Uterus (tissue), 4 donors: Measurements from ENCODE around the gene RHOT1. TPM values are rescaled to one million over a fixed set of nuclear protein-coding genes. Genes with fewer than 3 reads are reported as not detected.
A peak's percentile ranks its signal among the peaks of the same experiment; 100 is the strongest.

ENCODE experiments used
- DNase-seq, 2 donors: peaks; one replicate each; pipeline ENCODE4 v3.0.0-alpha.2; 2019 to 2020
- H3K27ac ChIP-seq, 2 donors: fragments of 200-600 bp; sonication (generic); 1 replicate in 1 of 2; 2 replicates in 1 of 2; pipeline ENCODE4 v1.5.1; 2016 to 2018
- H3K27me3 ChIP-seq, 2 donors: fragments of 200-600 bp; sonication (generic); one replicate each; pipeline ENCODE4 v1.5.1; 2018 to 2019; ENCODE audit warnings: control low read depth in 1 of 2
- H3K36me3 ChIP-seq, 2 donors: fragments of 200-600 bp; sonication (generic); one replicate each; pipeline ENCODE4 v1.5.1; 2019; ENCODE audit warnings: control low read depth in 1 of 2
- H3K4me1 ChIP-seq, 2 donors: fragments of 200-600 bp; sonication (generic); one replicate each; pipeline ENCODE4 v1.5.1; 2018 to 2019; ENCODE audit warnings: control low read depth in 1 of 2
- H3K4me3 ChIP-seq, 2 donors: fragments of 200-600 bp; sonication (generic); 1 replicate in 1 of 2; 2 replicates in 1 of 2; pipeline ENCODE4 v1.5.1; 2018 to 2019; ENCODE audit warnings: mild to moderate bottlenecking in 1 of 2
- H3K9me3 ChIP-seq, 2 donors: fragments of 200-600 bp; sonication (generic); one replicate each; pipeline ENCODE4 v1.5.1; 2019; ENCODE audit warnings: control low read depth in 1 of 2
- POLR2A ChIP-seq, 2 donors: fragments of 450-650 bp; IDR thresholded peaks; one replicate each; pipeline ENCODE4 v1.6.1; 2016; ENCODE audit warnings: antibody characterized with exemption in 2 of 2, mild to moderate bottlenecking in 1 of 2, moderate library complexity in 1 of 2
- intact Hi-C: fragments of 100-400 bp; cut with DNase I; formaldehyde crosslinking; loops from one replicate; pipeline ENCODE4 v1.15.1; 2023; ENCODE audit warnings: low total_unique reads
- total RNA-seq, 4 donors: library from RNA; depleted of rRNA in 3 of 4; stranded (reverse); fragments of >200 nt in 3 of 4; gene quantifications; one replicate each; pipeline versions ENCODE4 v1.1.0 to v1.2.4, GENCODE V29; 2014 to 2023
- TF ChIP-seq, protein P1 (sequence below), 4 experiments: fragments of 200-600 bp in 2 of 4; fragments of 450-650 bp in 2 of 4; sonication (generic) in 2 of 4; IDR thresholded peaks; one replicate each; pipeline ENCODE4 v1.5.1; 2016 to 2019; ENCODE audit warnings: antibody characterized with exemption in 4 of 4, mild to moderate bottlenecking in 2 of 4, moderate library complexity in 1 of 4
- donor health status: DM: yes; HTN: yes; CAD: no.

RHOT1 gene
- total RNA-seq, 4 donors from 2014 or later: 15.6 to 86.2 (median 53.8) TPM

DNA sequence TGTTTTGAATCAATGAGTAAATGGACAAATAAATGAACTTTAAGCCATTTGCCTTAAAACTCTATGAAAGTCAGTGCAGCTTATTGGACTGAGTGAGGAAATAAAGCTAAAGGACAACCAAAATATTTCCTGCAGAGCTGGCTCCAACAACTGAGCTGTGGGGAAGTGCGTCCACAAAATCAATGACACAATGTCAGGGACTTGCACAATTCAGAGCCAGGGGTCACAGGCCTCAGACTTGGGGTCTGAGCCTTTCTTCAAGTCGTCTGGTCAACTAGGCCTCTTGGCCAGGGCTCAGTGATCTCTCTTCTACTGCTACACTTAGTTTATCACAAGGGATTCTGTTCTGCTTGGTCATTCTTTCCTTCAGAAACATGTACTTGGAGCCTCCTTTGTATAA lies 97.2 kb downstream of the RHOT1 start:
- intact Hi-C loops: no loop called here
- TF ChIP-seq, protein P1, sequence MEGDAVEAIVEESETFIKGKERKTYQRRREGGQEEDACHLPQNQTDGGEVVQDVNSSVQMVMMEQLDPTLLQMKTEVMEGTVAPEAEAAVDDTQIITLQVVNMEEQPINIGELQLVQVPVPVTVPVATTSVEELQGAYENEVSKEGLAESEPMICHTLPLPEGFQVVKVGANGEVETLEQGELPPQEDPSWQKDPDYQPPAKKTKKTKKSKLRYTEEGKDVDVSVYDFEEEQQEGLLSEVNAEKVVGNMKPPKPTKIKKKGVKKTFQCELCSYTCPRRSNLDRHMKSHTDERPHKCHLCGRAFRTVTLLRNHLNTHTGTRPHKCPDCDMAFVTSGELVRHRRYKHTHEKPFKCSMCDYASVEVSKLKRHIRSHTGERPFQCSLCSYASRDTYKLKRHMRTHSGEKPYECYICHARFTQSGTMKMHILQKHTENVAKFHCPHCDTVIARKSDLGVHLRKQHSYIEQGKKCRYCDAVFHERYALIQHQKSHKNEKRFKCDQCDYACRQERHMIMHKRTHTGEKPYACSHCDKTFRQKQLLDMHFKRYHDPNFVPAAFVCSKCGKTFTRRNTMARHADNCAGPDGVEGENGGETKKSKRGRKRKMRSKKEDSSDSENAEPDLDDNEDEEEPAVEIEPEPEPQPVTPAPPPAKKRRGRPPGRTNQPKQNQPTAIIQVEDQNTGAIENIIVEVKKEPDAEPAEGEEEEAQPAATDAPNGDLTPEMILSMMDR (IDR thresholded peaks at IDR 0.05): no peak
- no peak for TF ChIP-seq POLR2A (IDR thresholded peaks at IDR 0.05)
- H3K4me3 ChIP-seq: no peak overlapping the region
- H3K9me3 ChIP-seq: no peaks in the 10 kb centered on the region
- H3K36me3 ChIP-seq: no peaks in the 10 kb centered on the region
- H3K27ac ChIP-seq: no peak overlapping the region
- no peaks in the 10 kb centered on the region for H3K4me1 ChIP-seq
- no peaks in the 10 kb centered on the region for H3K27me3 ChIP-seq
- DNase-seq: no peak

DNA sequence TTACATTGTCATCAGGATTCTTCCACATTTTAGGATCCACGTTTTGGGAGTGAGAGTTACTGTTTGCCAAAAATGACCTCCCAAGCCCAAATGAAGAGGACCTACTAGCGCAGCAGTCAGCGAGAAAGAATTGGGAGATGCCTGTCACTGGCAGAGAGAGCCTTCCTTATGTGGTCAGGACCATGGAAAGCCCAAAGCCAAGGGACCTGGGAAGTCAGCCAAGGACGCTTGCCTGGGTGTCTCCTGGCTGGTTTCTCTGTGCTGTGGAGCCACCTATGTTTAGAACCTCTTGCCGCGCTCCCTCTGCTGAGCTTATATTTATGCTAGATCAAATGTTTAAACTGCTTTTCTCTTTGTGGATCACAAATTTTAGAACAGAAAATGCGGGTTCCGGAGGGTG lies 98.4 kb downstream of the RHOT1 start:
- Histone ChIP-seq H3K27ac (no peak overlapping the region), H3K9me3 (no peaks in the 10 kb centered on the region), H3K4me3 (no peak overlapping the region), H3K27me3 (no peaks in the 10 kb centered on the region), H3K36me3 (no peaks in the 10 kb centered on the region), H3K4me1 (no peaks in the 10 kb centered on the region)
- no peak for DNase-seq
- intact Hi-C loops: no loop called here
- TF ChIP-seq, protein P1 (IDR thresholded peaks at IDR 0.05): no peak
- no peak for TF ChIP-seq POLR2A (IDR thresholded peaks at IDR 0.05)

DNA sequence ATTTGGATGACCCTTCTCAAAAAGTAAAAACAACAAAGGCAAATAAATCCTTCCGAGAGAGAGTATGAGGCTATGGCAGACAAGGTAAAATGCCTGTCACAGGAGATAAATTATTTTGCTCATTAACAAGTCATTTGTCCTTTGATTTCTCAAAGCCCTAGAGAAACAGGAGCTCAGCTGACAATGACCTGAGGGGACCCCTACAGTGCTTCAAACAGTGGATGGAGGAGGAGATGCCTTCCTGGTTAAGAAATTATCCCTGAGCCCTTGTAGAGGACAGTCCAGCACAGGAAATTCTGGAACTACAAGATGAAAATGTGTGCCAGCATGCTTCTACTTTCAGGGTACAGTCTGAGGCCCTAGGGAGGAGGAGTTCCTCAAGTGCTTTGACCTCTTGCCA lies 99.3 kb downstream of the RHOT1 start:
- TF ChIP-seq, protein P1 (IDR thresholded peaks at IDR 0.05): no peak
- TF ChIP-seq POLR2A (IDR thresholded peaks at IDR 0.05): no peak
- intact Hi-C loops: no loop called here
- no peak overlapping the region for H3K4me3 ChIP-seq

DNA sequence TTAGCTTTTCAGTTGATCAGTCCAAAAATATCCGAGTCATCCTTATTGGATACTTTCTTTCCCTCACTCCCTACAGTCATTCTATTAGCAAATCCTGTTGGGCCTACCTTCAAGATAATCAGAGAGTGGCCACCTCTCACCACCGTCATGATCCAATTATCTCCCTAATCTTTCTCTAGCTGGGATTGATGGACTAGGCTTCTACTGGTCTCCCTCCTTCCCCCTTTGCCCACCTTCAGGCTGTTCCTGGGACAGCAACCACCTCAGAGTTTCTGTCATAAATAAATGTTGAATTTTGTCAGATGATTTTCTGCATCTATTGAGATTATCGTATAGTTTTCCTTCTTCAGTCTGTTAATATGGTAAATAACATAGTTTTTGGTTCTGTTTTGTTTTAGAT lies 107.2 kb downstream of the RHOT1 start:
- intact Hi-C loops: no loop called here
- Histone ChIP-seq H3K4me1 (no peaks in the 10 kb centered on the region), H3K27me3 (no peaks in the 10 kb centered on the region), H3K4me3 (no peak overlapping the region), H3K36me3 (no peaks in the 10 kb centered on the region), H3K27ac (no peak overlapping the region), H3K9me3 (no peaks in the 10 kb centered on the region)
- TF ChIP-seq POLR2A (IDR thresholded peaks at IDR 0.05): no peak
- no peak for DNase-seq

More for the DNA sequence above, 99.3 kb downstream of the RHOT1 start:
- no peak overlapping the region for H3K27ac ChIP-seq
- no peak for DNase-seq
- H3K27me3 ChIP-seq: no peaks in the 10 kb centered on the region
- H3K4me1 ChIP-seq: no peaks in the 10 kb centered on the region
- H3K9me3 ChIP-seq: no peaks in the 10 kb centered on the region
- no peaks in the 10 kb centered on the region for H3K36me3 ChIP-seq

DNA sequence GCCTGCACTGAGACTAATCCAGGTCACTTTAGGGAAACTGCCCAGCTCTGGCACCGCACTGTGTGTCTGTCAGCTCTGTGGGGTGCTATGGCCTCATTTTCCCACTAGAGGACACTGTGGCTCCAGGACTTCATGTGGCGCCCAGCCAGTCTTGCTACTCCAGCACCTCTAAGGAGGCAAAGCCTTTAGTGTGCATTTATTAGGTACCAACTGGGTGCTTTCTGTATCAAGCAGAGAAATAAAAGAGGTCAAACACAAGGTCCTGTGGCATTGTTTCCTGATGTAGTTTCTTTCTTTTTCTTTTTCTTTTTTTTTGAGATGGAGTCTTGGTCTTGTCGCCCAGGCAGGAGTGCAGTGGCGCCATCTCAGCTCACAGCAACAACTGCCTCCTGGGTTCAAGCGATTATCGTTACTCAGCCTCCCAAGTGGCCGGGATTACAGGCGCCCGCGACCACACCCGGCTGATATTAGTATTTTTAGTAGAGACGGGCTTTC lies 110.9 kb downstream of the RHOT1 start:
- Histone ChIP-seq H3K4me3 (no peak overlapping the region), H3K27ac (no peak overlapping the region), H3K27me3 (no peaks in the 10 kb centered on the region), H3K36me3 (no peaks in the 10 kb centered on the region), H3K9me3 (no peaks in the 10 kb centered on the region), H3K4me1 (no peaks in the 10 kb centered on the region)
- TF ChIP-seq, protein P1 (IDR thresholded peaks at IDR 0.05): peak; percentile 93 to 97 (median 96)
- no peak for TF ChIP-seq POLR2A (IDR thresholded peaks at IDR 0.05)
- intact Hi-C loops: no loop called here
- DNase-seq: peak; percentile 81
